HG03565 (cell line): ENCODE results near the gene GNAT3.

ENCODE experiments used
- ATAC-seq: cut with Tn5 transposase; IDR thresholded peaks from one replicate; pipeline ENCODE4 v1.9.1; 2021; ENCODE audit warnings: mild to moderate bottlenecking, moderate library complexity; ENCODE audit not compliant: unreplicated experiment

The GNAT3 gene

GRCh38 chr7:80505900-80506500 lies 5.9 kb downstream of the GNAT3 start:
- ATAC-seq, result no peak

GRCh38 chr7:80500325-80500724 lies 11.5 kb downstream of the GNAT3 start:
- no peak for ATAC-seq

GRCh38 chr7:80499350-80499953 lies 12.4 kb downstream of the GNAT3 start:
- ATAC-seq, result no peak

- ATAC-seq, result no peak
Measured at GRCh38 chr7:80498481-80499349, 13.1 kb downstream of the GNAT3 start.

GRCh38 chr7:80496586-80496985 lies 15.3 kb downstream of the GNAT3 start:
- ATAC-seq, result no peak

GRCh38 chr7:80493121-80493849 lies 18.6 kb downstream of the GNAT3 start:
- ATAC-seq, result no peak

GRCh38 chr7:80491462-80491861 lies 20.4 kb downstream of the GNAT3 start:
- no peak for ATAC-seq

GRCh38 chr7:80488851-80489370 lies 23.0 kb downstream of the GNAT3 start:
- ATAC-seq, result no peak

- ATAC-seq, result no peak
Measured at GRCh38 chr7:80488406-80488805, 23.5 kb downstream of the GNAT3 start.

GRCh38 chr7:80485721-80486120 lies 26.1 kb downstream of the GNAT3 start:
- no peak for ATAC-seq

- no peak for ATAC-seq
Measured at GRCh38 chr7:80482950-80483349, 28.9 kb downstream of the GNAT3 start.

- no peak for ATAC-seq
Measured at GRCh38 chr7:80481196-80481884, 30.5 kb downstream of the GNAT3 start.

- ATAC-seq, result no peak
Measured at GRCh38 chr7:80480566-80480965, 31.3 kb downstream of the GNAT3 start.

GRCh38 chr7:80478683-80479082 lies 33.2 kb downstream of the GNAT3 start:
- no peak for ATAC-seq

- no peak for ATAC-seq
Measured at GRCh38 chr7:80476035-80476434, 35.8 kb downstream of the GNAT3 start.

- no peak for ATAC-seq
Measured at GRCh38 chr7:80475383-80475782, 36.5 kb downstream of the GNAT3 start.

GRCh38 chr7:80473751-80474150 lies 38.1 kb downstream of the GNAT3 start:
- ATAC-seq, result no peak

- no peak for ATAC-seq
Measured at GRCh38 chr7:80472491-80473200, 39.2 kb downstream of the GNAT3 start.

- ATAC-seq, result no peak
Measured at GRCh38 chr7:80468931-80469714, 42.7 kb downstream of the GNAT3 start.
